Measurements from ENCODE around the gene GPATCH3. TPM values are rescaled to one million over a fixed set of nuclear protein-coding genes. Genes with fewer than 3 reads are reported as not detected.
A peak's percentile ranks its signal among the peaks of the same experiment; 100 is the strongest.

The GPATCH3 gene
- total RNA-seq, 1 experiment from 2014 or later, result 20.6 TPM

DNA sequence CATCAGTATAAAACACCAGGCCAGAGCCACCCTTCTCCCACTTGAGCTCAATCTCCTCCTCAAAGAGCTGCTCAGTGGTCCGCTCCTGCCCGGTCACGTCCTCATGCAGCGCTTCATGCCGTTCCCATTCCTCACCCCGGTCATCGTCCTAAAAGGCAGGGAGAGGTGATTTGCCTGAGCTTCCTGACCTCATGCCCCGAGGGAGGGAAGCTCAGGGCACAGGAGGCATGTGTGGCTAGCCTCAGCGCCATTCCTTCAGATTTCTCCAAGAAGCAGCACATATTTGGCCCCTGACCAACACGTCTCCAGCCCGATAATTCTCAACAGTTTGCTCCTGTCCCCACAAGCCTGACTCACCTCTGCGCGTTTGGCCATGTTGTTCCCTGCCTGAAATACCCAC lies 6.0 kb downstream of the GPATCH3 start:
- H3K4me1 Mint-ChIP-seq (ENCODE audit: low read depth, unreplicated experiment), result peaks cover 4% of the 10 kb centered on the region
- Histone ChIP-seq H3K9me3 (no peaks in the 10 kb centered on the region), H3K4me3 (ENCODE audit: low read depth, low read length) (no peak overlapping the region), H3K4me1 (0 out of 2 replicates have a peak, but pooled peaks cover 3% of the 10 kb centered on the region), H3K36me3 (ENCODE audit: control insufficient read depth, insufficient read depth, low read length) (no peaks in the 10 kb centered on the region), H3K27me3 (replicated peaks; ENCODE audit: control insufficient read depth, insufficient read depth, low read length) (no peaks in the 10 kb centered on the region)
- TF ChIP-seq, protein P1, sequence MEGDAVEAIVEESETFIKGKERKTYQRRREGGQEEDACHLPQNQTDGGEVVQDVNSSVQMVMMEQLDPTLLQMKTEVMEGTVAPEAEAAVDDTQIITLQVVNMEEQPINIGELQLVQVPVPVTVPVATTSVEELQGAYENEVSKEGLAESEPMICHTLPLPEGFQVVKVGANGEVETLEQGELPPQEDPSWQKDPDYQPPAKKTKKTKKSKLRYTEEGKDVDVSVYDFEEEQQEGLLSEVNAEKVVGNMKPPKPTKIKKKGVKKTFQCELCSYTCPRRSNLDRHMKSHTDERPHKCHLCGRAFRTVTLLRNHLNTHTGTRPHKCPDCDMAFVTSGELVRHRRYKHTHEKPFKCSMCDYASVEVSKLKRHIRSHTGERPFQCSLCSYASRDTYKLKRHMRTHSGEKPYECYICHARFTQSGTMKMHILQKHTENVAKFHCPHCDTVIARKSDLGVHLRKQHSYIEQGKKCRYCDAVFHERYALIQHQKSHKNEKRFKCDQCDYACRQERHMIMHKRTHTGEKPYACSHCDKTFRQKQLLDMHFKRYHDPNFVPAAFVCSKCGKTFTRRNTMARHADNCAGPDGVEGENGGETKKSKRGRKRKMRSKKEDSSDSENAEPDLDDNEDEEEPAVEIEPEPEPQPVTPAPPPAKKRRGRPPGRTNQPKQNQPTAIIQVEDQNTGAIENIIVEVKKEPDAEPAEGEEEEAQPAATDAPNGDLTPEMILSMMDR (IDR thresholded peaks at IDR 0.05; ENCODE audit: insufficient read depth in 1 of 2, low read depth in 1 of 2, low read length in 1 of 2, severe bottlenecking in 1 of 2, unreplicated experiment in 1 of 2), result no peak
- H3K36me3 Mint-ChIP-seq (ENCODE audit: insufficient read depth, unreplicated experiment), result peaks cover 54% of the 10 kb centered on the region
- H3K27me3 Mint-ChIP-seq (ENCODE audit: insufficient read depth, unreplicated experiment), result no peaks in the 10 kb centered on the region
- CTCF ChIA-PET, result no interaction called here
- no peak overlapping the region for H3K4me3 Mint-ChIP-seq (ENCODE audit: unreplicated experiment)
- H3K9me3 Mint-ChIP-seq (ENCODE audit: unreplicated experiment), result no peaks in the 10 kb centered on the region
- no TSS peak for BruUV-seq (replicated peaks)
- POLR2A ChIA-PET, result interaction anchor here (0.5 kb wide), 1 partner anchor 38 kb away, joined by 6 read pairs; no protein-coding TSS in a partner anchor
- no peak for DNase-seq
- H3K27ac Mint-ChIP-seq (ENCODE audit: unreplicated experiment), result no peak overlapping the region
- intact Hi-C loops (cut with micrococcal nuclease; ENCODE audit: unreplicated experiment), result no loop called here

GRCh38 chr1:26890467-26890796 lies 9.8 kb downstream of the GPATCH3 start:
- Mint-ChIP-seq H3K4me3 (ENCODE audit: unreplicated experiment) (peak overlapping the region; percentile 88), H3K27me3 (ENCODE audit: insufficient read depth, unreplicated experiment) (no peaks in the 10 kb centered on the region), H3K9me3 (ENCODE audit: unreplicated experiment) (no peaks in the 10 kb centered on the region), H3K36me3 (ENCODE audit: insufficient read depth, unreplicated experiment) (peaks cover 70% of the 10 kb centered on the region), H3K4me1 (ENCODE audit: low read depth, unreplicated experiment) (peaks cover 11% of the 10 kb centered on the region), H3K27ac (ENCODE audit: unreplicated experiment) (peak overlapping the region; percentile 90)
- POLR2A ChIA-PET, result interaction anchor here (0.6 to 2.5 kb wide), 8 partner anchors 10 to 117 kb away, joined by 3 to 23 read pairs (median 3); partner anchors contain the start of genes GPATCH3, NR0B2, PIGV and SFN
- TSS peak; percentile 94 for BruUV-seq (replicated peaks)
- TF ChIP-seq, protein P1 (IDR thresholded peaks at IDR 0.05; ENCODE audit: insufficient read depth in 1 of 2, low read depth in 1 of 2, low read length in 1 of 2, severe bottlenecking in 1 of 2, unreplicated experiment in 1 of 2), result no peak
- no peaks in the 10 kb centered on the region for H3K4me1 ChIP-seq
- DNase-seq, result no peak
- intact Hi-C loops (cut with micrococcal nuclease; ENCODE audit: unreplicated experiment), result loop anchor here (1.0 kb wide), 1 partner anchor 24 kb away; no protein-coding TSS in a partner anchor
- CTCF ChIA-PET, result interaction anchor here (0.6 to 1.1 kb wide), 6 partner anchors 9 to 390 kb away, joined by 3 to 5 read pairs (median 3); partner anchors contain the start of genes GPATCH3, NR0B2 and NUDC
- no peaks in the 10 kb centered on the region; the same call in none of the 2 replicates for H3K36me3 ChIP-seq (ENCODE audit: control insufficient read depth, insufficient read depth, low read length)
- no peaks in the 10 kb centered on the region for H3K27me3 ChIP-seq (replicated peaks; ENCODE audit: control insufficient read depth, insufficient read depth, low read length)
- H3K9me3 ChIP-seq, result no peaks in the 10 kb centered on the region
- peak overlapping the region; percentile 96 for H3K4me3 ChIP-seq (ENCODE audit: low read depth, low read length)

GRCh38 chr1:26889551-26890466 lies 10.5 kb downstream of the GPATCH3 start, which contains the start of gene GPN2:
GPN2 (minus strand) TSS chr1:26890283; CDS start chr1:26890096, 187 bp downstream.
- H3K9me3 Mint-ChIP-seq (ENCODE audit: unreplicated experiment), result no peaks in the 10 kb centered on the region
- no TSS peak for BruUV-seq (replicated peaks)
- no peaks in the 10 kb centered on the region for H3K27me3 ChIP-seq (replicated peaks; ENCODE audit: control insufficient read depth, insufficient read depth, low read length)
- H3K4me3 Mint-ChIP-seq (ENCODE audit: unreplicated experiment), result peak within 1 kb of the TSS; percentile 88
- TF ChIP-seq, protein P1 (IDR thresholded peaks at IDR 0.05; ENCODE audit: insufficient read depth in 1 of 2, low read depth in 1 of 2, low read length in 1 of 2, severe bottlenecking in 1 of 2, unreplicated experiment in 1 of 2), result no peak
- peak within 1 kb of the TSS; percentile 90 for H3K27ac Mint-ChIP-seq (ENCODE audit: unreplicated experiment)
- peak within 1 kb of the TSS; percentile 96 for H3K4me3 ChIP-seq (ENCODE audit: low read depth, low read length)
- peaks cover 11% of the 10 kb centered on the region for H3K4me1 Mint-ChIP-seq (ENCODE audit: low read depth, unreplicated experiment)
- intact Hi-C loops (cut with micrococcal nuclease; ENCODE audit: unreplicated experiment), result loop anchor here (1.0 kb wide), 1 partner anchor 24 kb away; no protein-coding TSS in a partner anchor
- ChIA-PET POLR2A (interaction anchor here (0.6 to 2.5 kb wide), 9 partner anchors 11 to 417 kb away, joined by 3 to 23 read pairs (median 3); partner anchors contain the start of genes GPATCH3, NR0B2, PIGV and SFN), CTCF (interaction anchor here (0.6 to 1.2 kb wide), 7 partner anchors 10 to 390 kb away, joined by 3 to 5 read pairs (median 3); partner anchors contain the start of genes GPATCH3, NR0B2 and NUDC)
- DNase-seq, result peak; percentile 69 to 73
- H3K36me3 ChIP-seq (ENCODE audit: control insufficient read depth, insufficient read depth, low read length), result no peaks in the 10 kb centered on the region; the same call in none of the 2 replicates
- no peaks in the 10 kb centered on the region for H3K9me3 ChIP-seq
- peaks cover 75% of the 10 kb centered on the region for H3K36me3 Mint-ChIP-seq (ENCODE audit: insufficient read depth, unreplicated experiment)
- no peaks in the 10 kb centered on the region for H3K4me1 ChIP-seq
- H3K27me3 Mint-ChIP-seq (ENCODE audit: insufficient read depth, unreplicated experiment), result no peaks in the 10 kb centered on the region
